DMS 273 treated with DMSO at 0.1 percent for 48 hours (cell line): Measurements from ENCODE around the gene NXF2B.
"Not testable (repeated sequence)": the region's sequence is repeated elsewhere in the genome, so short reads cannot be mapped to it uniquely, and the experiment has no call there.

Experiments used
- DNase-seq: peaks from one replicate; lab custom pipeline; 2025; lab: John Stamatoyannopoulos, UW

Gene NXF2B, protein sequence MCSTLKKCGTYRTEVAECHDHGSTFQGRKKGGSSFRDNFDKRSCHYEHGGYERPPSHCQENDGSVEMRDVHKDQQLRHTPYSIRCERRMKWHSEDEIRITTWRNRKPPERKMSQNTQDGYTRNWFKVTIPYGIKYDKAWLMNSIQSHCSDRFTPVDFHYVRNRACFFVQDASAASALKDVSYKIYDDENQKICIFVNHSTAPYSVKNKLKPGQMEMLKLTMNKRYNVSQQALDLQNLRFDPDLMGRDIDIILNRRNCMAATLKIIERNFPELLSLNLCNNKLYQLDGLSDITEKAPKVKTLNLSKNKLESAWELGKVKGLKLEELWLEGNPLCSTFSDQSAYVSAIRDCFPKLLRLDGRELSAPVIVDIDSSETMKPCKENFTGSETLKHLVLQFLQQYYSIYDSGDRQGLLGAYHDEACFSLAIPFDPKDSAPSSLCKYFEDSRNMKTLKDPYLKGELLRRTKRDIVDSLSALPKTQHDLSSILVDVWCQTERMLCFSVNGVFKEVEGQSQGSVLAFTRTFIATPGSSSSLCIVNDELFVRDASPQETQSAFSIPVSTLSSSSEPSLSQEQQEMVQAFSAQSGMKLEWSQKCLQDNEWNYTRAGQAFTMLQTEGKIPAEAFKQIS

DNA sequence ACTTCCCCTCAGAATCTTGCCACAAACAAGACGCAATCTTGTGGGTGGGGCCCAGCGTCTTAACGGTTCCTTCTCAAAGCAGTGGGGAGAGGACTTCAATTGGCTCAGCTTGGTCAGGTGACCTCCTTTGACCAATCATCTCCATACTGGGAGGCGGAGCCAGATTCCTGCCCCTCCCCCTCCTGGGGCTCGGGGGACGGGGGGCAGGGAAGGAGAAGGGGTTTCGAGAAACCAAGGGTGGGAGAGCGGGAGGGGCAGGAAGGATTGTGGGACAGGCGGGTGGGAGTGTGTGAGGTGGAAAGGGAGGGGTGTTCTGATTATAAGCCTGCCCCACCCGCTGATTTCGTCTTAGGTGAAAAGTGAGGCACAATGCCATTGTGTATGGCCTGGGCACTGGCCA lies at the start of gene NXF2B:
Gene NXF2B (minus strand): TSS at position 101 of the 400 bp plus-strand sequence. CDS start 59,972 bp downstream, outside the sequence.
- DNase-seq = not testable (repeated sequence)

GRCh38 chrX:102478765-102479164 lies 39.0 kb upstream of the NXF2B start:
- not testable (repeated sequence) for DNase-seq

- DNase-seq = not testable (repeated sequence)
Observed at GRCh38 chrX:102471762-102472220, 32.0 kb upstream of the NXF2B start, which contains the start of gene TCP11X2. Gene TCP11X2, minus strand, starts transcription at chrX:102471812.

GRCh38 chrX:102470215-102470614 lies 30.4 kb upstream of the NXF2B start:
- DNase-seq = not testable (repeated sequence)

DNA sequence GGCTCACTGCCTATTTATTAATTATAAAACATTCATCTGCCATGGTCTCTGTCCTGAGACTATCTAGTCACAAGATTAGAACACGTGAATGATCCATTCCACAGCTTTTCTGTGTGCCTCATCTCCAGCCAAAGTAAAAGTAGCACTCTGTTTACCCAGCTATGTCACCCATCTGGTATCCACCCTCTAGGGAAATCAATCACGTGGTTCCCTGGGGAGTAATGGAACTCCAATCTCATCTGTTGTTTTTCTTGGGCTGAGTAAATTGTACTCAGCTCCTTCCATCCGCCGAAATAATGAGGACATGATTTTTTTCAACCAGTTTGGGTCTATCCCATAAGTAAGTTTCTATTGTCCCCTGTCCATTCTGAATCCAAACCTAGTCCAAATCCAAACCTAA lies 18.8 kb upstream of the NXF2B start:
- DNase-seq = not testable (repeated sequence)

- not testable (repeated sequence) for DNase-seq
Observed at GRCh38 chrX:102414493-102414892, 25.3 kb downstream of the NXF2B start.

- DNase-seq = no peak
Observed at GRCh38 chrX:102345916-102346315, 93.9 kb downstream of the NXF2B start.

GRCh38 chrX:102341867-102342266 lies 97.9 kb downstream of the NXF2B start:
- no peak for DNase-seq

GRCh38 chrX:102339312-102340298 lies 100.2 kb downstream of the NXF2B start:
- DNase-seq = no peak

DNA sequence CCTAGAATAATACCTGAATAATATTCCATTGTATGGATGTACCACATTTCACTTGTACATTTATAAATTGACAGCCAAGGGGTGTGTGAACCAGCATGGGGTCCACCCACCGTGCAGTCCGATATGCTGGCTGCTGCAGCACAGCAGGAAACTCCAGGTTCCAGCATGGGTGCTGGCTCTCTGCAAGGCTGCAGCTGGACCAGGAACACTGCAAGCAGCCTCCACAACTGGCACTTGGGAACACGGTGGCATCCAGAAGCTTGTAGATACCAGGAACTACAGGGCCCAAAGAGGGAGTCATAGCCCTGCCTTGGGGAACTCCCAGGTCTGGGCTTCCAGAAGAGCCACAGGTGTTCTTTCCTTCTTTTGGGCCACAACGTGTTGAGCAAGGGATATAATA lies 101.6 kb downstream of the NXF2B start:
- DNase-seq = no peak
